WERI-Rb-1 (cell line): ENCODE data around the gene TRIM40.
A peak's percentile ranks its signal among the peaks of the same experiment; 100 is the strongest.

Source experiments
- DNase-seq: peaks from one replicate; pipeline ENCODE4 v3.0.0-alpha.2; 2020
- H3K27ac ChIP-seq: fragments of 250-450 bp; sonication (Bioruptor Pico); 2 replicates; pipeline ENCODE4 v1.5.1; 2020; ENCODE audit warnings: mild to moderate bottlenecking, moderate library complexity
- H3K27me3 ChIP-seq: fragments of 250-450 bp; sonication (Bioruptor Pico); 2 replicates; pipeline ENCODE4 v1.5.1; 2021; ENCODE audit warnings: mild to moderate bottlenecking, low read depth, moderate library complexity; ENCODE audit not compliant: insufficient read depth, severe bottlenecking
- H3K36me3 ChIP-seq: fragments of 250-450 bp; sonication (Bioruptor Pico); 2 replicates; pipeline ENCODE4 v1.5.1; 2020; ENCODE audit warnings: mild to moderate bottlenecking, moderate library complexity
- H3K4me3 ChIP-seq: 2 replicates; pipeline ENCODE4 v1.5.1; 2011; ENCODE audit warnings: low read depth, mild to moderate bottlenecking, control low read depth, low read length
- H3K9me3 ChIP-seq: fragments of 250-450 bp; sonication (Bioruptor Pico); 2 replicates; pipeline ENCODE4 v1.5.1; 2021; ENCODE audit warnings: mild to moderate bottlenecking, moderate library complexity; ENCODE audit not compliant: severe bottlenecking
- TF ChIP-seq, protein P1 (sequence below): IDR thresholded peaks from 2 replicates; pipeline ENCODE4 v1.5.1; 2011; ENCODE audit warnings: low read depth, mild to moderate bottlenecking, control low read depth, inconsistent platforms, low read length

The TRIM40 gene

DNA sequence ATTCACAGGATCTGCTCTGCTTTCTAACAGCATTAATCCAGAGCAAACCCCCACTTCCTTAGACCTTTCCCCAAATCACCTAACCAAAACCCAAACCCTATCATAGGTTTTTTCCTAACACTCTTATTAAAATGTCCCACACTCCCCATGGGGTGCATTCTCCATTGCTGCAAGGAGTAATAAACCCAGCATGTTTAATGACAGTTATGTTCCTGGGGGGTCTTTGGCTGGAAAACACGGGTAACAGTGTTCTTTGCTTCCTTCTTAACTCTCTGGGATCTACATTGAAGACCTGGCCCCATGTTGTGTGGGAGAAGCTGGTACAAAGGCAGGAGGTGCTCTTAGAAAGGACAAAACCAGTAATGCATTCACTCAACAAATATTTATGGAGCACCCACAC is 39.1 kb upstream of the TRIM40 start:
- TF ChIP-seq, protein P1, sequence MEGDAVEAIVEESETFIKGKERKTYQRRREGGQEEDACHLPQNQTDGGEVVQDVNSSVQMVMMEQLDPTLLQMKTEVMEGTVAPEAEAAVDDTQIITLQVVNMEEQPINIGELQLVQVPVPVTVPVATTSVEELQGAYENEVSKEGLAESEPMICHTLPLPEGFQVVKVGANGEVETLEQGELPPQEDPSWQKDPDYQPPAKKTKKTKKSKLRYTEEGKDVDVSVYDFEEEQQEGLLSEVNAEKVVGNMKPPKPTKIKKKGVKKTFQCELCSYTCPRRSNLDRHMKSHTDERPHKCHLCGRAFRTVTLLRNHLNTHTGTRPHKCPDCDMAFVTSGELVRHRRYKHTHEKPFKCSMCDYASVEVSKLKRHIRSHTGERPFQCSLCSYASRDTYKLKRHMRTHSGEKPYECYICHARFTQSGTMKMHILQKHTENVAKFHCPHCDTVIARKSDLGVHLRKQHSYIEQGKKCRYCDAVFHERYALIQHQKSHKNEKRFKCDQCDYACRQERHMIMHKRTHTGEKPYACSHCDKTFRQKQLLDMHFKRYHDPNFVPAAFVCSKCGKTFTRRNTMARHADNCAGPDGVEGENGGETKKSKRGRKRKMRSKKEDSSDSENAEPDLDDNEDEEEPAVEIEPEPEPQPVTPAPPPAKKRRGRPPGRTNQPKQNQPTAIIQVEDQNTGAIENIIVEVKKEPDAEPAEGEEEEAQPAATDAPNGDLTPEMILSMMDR: no peak
- Histone ChIP-seq H3K27me3 (peaks cover 98% of the 10 kb centered on the region), H3K9me3 (no peaks in the 10 kb centered on the region), H3K27ac (no peak overlapping the region), H3K4me3 (no peak overlapping the region), H3K36me3 (no peaks in the 10 kb centered on the region)
- DNase-seq: no peak

DNA sequence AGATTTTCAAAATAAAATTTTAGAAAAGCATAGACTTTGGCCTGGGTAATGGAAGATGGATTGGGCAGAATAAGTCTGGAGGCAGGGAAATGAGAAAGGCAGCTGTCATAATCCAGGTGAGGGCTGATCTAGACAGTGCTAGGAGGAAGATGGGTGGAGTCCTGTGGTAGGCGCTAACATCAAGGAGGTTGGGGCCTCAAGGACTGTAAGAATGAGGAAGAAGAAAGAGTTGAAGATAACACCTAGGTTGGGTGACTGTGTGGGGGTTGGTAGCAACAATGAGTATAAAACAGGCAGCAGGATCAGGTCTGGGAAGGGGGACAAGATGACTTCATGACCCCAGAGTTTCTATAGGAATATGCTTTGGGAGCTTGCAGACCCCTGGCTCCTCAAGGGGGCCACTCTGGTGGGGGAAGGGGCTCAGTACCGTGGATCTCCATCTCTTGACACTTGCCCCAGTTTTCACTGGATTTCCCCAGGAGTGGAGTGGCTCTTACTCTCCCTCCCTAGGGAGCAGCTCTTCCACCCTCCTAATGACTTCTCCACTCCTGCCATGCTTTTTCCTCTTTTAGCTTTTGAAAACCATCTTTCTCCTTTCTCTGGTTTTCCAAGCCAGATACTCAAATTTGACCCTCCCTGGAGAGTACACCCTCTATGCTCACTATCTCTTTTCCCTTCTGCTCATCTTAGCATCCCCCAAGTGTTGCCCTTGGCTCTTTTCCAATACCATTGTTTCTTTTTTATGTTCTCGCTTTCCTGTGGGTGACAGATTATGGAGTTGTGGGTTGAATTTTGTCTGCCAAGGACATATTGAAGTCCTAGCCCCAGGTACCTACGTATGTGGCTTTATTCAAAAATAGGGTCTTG is 37.8 kb upstream of the TRIM40 start:
- DNase-seq: no peak
- TF ChIP-seq, protein P1: no peak
- H3K4me3 ChIP-seq: no peak overlapping the region
- no peak overlapping the region for H3K27ac ChIP-seq
- peaks cover 96% of the 10 kb centered on the region for H3K27me3 ChIP-seq
- H3K36me3 ChIP-seq: no peaks in the 10 kb centered on the region
- no peaks in the 10 kb centered on the region for H3K9me3 ChIP-seq

DNA sequence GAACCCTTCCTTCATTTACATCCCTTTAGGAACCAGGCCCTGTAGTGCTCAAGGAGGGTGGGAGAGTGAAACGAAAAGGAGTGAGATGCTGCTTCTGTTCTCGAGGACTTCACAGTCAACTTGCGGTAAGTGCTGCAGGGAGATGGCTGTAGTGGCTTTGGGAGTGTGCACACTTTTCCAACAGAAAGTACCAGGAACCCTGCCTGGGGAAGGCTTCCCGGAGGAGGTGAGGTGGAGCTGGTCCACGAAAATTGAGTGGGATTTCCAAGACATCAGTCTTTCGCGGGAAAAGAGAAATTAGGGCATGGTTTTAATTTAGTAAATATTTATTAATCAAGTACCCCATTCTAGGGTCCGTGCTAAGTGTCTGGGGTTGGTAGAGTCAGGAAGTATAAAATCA is 35.8 kb upstream of the TRIM40 start:
- no peaks in the 10 kb centered on the region for H3K9me3 ChIP-seq
- H3K36me3 ChIP-seq: no peaks in the 10 kb centered on the region
- peaks cover 96% of the 10 kb centered on the region for H3K27me3 ChIP-seq
- no peak for DNase-seq
- TF ChIP-seq, protein P1: no peak
- no peak overlapping the region for H3K27ac ChIP-seq
- H3K4me3 ChIP-seq: no peak overlapping the region

DNA sequence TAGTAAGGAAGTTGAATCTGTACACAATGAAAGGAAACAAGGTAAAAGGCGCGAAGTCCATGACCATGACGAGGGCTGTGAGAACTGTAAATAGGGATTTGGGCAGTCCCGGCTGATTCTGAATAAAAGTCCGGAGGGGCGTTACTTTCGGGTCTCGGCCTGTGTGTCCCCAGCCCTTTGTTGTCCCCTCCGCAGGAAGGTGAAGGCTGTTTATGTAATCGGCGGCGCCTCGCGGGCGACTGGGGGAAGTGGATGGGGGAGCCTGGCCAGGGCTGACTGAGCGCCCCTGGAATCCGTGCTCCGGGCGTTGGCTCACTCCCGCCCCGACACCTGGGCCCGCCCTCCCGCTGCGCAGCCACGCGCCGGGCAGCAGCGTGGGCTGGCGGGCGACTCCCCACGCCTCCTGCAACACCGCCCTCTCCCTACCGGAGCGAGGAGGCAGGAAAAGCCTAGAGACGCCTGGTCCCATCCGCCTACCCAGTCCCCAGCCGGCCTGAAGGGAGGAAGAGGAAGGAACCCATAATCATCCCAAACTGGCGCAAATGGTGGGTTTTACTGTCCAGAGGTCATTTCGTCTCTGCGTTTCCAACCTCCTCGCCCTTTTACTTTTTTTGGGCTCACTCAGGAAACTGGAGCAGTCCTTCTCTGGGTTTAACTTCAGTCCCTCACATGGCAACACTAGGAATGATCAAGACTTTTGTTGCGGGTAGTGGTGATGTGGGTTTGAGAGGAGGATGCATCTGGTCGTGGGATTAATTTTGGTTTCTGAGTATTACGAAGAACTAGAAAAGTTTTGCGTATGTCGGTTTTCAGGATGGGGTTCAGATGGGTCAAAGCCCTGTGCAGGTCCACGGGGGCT is 35.1 kb upstream of the TRIM40 start:
- TF ChIP-seq, protein P1: 0 out of 2 replicates have a peak, but pooled peaks have one; percentile 15
- no peaks in the 10 kb centered on the region for H3K9me3 ChIP-seq
- no peak overlapping the region for H3K27ac ChIP-seq
- H3K36me3 ChIP-seq: no peaks in the 10 kb centered on the region
- peak; percentile 27 for DNase-seq
- peak overlapping the region; percentile 2; the same call in 1 of the 2 replicates for H3K4me3 ChIP-seq
- H3K27me3 ChIP-seq: peaks cover 96% of the 10 kb centered on the region

DNA sequence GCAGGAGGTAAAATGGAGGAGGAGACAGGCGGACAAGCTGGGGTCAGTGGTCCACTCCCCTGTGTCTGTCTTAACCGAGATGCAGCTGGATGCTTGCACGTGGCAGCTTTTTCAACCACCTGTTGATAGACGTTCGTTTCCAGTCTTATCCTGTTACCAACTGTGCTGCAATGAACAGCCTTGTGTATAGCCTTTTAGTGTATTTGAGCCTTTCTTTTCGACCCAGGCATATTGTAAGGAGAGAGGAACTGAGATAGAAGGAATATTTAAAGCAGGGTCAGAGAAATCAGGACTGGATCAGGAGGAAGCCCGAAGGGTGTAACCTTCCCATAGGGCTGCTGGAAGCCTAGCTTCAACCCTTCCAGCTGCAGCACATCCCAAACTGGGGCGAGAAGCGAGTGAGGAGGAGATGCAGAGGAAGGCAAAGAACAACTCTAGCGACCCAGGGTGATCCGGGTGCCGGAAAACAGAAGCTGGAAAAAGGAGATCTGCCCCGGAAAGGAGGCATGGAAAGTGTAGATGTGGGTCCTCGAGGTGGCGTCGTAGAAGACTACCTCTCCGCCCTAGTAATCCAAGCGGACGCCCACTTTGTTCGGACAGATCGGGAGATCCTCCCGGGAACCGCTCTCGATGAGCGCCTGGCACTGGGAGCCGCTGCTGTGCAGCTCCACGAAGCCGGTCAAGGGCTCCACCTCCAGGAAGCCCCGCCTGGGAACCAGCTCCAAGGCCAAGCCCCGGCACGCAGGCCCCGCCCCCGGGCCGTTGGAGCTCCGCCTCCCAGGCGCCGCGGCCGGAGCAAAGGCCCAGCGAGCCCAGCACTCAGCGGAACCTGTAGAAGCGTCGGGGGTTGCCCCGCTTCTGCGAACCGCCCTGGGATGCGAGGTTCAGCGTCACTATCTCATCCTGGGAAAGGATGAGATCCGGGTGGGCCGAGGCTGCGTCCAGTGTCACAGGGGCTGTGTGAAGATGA is 34.2 kb upstream of the TRIM40 start:
- Histone ChIP-seq H3K4me3 (peak overlapping the region; percentile 2), H3K9me3 (no peaks in the 10 kb centered on the region), H3K36me3 (no peaks in the 10 kb centered on the region), H3K27me3 (peaks cover 96% of the 10 kb centered on the region), H3K27ac (no peak overlapping the region)
- peak; percentile 95 for DNase-seq
- TF ChIP-seq, protein P1: peak; percentile 35; the same call in 1 of the 2 replicates
